K562 (cell line): ENCODE measurements around the gene PBX4.

Experiments used
- EP300 ChIP-seq: IDR thresholded peaks from 2 replicates; pipeline ENCODE4 v1.6.1; 2012; ENCODE audit warnings: low read length, improper control_type of control experiment
- GATAD2A ChIP-seq: fragments of 450-650 bp; IDR thresholded peaks from 2 replicates; pipeline ENCODE4 v1.6.1; 2017
- KLF16 ChIP-seq: IDR thresholded peaks from 2 replicates; pipeline ENCODE4 v1.6.1; 2016; ENCODE audit warnings: antibody characterized with exemption
- MTF1 ChIP-seq: fragments of 250-450 bp; sonication (Bioruptor Pico); IDR thresholded peaks from 2 replicates; pipeline ENCODE4 v1.9.0; 2021; ENCODE audit warnings: moderate library complexity, mild to moderate bottlenecking, inconsistent platforms, borderline replicate concordance
- NBN ChIP-seq: fragments of 450-650 bp; IDR thresholded peaks from 2 replicates; pipeline ENCODE4 v1.6.1; 2016; ENCODE audit warnings: low read depth, mild to moderate bottlenecking
- NCOA6 ChIP-seq: fragments of 450-650 bp; IDR thresholded peaks from 2 replicates; pipeline ENCODE4 v1.6.1; 2017; ENCODE audit warnings: mild to moderate bottlenecking
- RNF2 ChIP-seq: sonication (generic); IDR thresholded peaks from 2 replicates; pipeline ENCODE4 v1.6.1; 2016
- ZC3H8 ChIP-seq: fragments of 450-650 bp; IDR thresholded peaks from 2 replicates; pipeline ENCODE4 v1.6.1; 2017

GRCh38 chr19:19547674-19548336, 70.7 kb downstream of the PBX4 start:
- TF ChIP-seq MTF1 (CRISPR knock-in tag) (no peak), NCOA6 (no peak), ZC3H8 (no peak), GATAD2A (no peak), EP300 (no peak), KLF16 (no peak), NBN (no peak), RNF2 (no peak)
